K562 (cell line): ENCODE data around the gene CDKN1C. TPM values are rescaled to one million over a fixed set of nuclear protein-coding genes. Genes with fewer than 3 reads are reported as not detected.

Experiments
- ARID2 ChIP-seq: fragments of 450-650 bp; IDR thresholded peaks from 2 replicates; pipeline ENCODE4 v1.6.1; 2017; ENCODE audit warnings: antibody characterized with exemption, mild to moderate bottlenecking
- GABPB1 ChIP-seq: sonication (generic); formaldehyde crosslinking; IDR thresholded peaks from 2 replicates; pipeline ENCODE4 v1.8.0; 2022; ENCODE audit warnings: mild to moderate bottlenecking, missing genetic modification reagents
- HINFP ChIP-seq: fragments of 450-650 bp; conservative IDR thresholded peaks from 2 replicates; pipeline ENCODE4 v1.6.1; 2016; ENCODE audit warnings: missing genetic modification characterization, low read depth, mild to moderate bottlenecking, control low read depth, missing compliant biosample characterization
- L3MBTL2 ChIP-seq: fragments of 450-650 bp; IDR thresholded peaks from 2 replicates; pipeline ENCODE4 v1.6.1; 2016; ENCODE audit warnings: mild to moderate bottlenecking, moderate library complexity
- MYC ChIP-seq, 2 experiments: fragments of 250-450 bp in 1 of 2; sonication (Bioruptor Pico) in 1 of 2; IDR thresholded peaks; 2 replicates each; pipeline versions ENCODE4 v1.5.1 to v1.6.1; 2012 to 2021; ENCODE audit warnings: low read depth in 2 of 2, borderline replicate concordance in 1 of 2, improper control_type of control experiment in 1 of 2, low read length in 1 of 2, mild to moderate bottlenecking in 1 of 2, moderate library complexity in 1 of 2
- PHB2 ChIP-seq: fragments of 450-650 bp; IDR thresholded peaks from 2 replicates; pipeline ENCODE4 v1.6.1; 2017; ENCODE audit warnings: low read depth
- TCF3 ChIP-seq: sonication (generic); formaldehyde crosslinking; IDR thresholded peaks from 2 replicates; pipeline ENCODE4 v1.4.0; 2020; ENCODE audit warnings: mild to moderate bottlenecking, missing genetic modification reagents
- ZBED1 ChIP-seq: IDR thresholded peaks from 2 replicates; pipeline ENCODE4 v1.6.1; 2014
- ZBTB17 ChIP-seq: fragments of 450-650 bp; formaldehyde crosslinking; IDR thresholded peaks from 2 replicates; pipeline ENCODE4 v1.4.0; 2020; ENCODE audit warnings: mild to moderate bottlenecking
- ZNF282 ChIP-seq: sonication (generic); formaldehyde crosslinking; IDR thresholded peaks from 2 replicates; pipeline ENCODE4 v1.8.1; 2023; ENCODE audit warnings: missing genetic modification reagents
- ZNF395 ChIP-seq: fragments of 200-800 bp; sonication (Bioruptor generic); IDR thresholded peaks from 2 replicates; pipeline ENCODE4 v1.6.1; 2017; ENCODE audit warnings: missing genetic modification characterization, missing compliant biosample characterization
- ZNF407 ChIP-seq: fragments of 450-650 bp; IDR thresholded peaks from 2 replicates; pipeline ENCODE4 v1.6.1; 2016; ENCODE audit warnings: low read depth
- ZNF512 ChIP-seq: IDR thresholded peaks from 2 replicates; pipeline ENCODE4 v1.6.1; 2016; ENCODE audit warnings: missing genetic modification characterization, missing compliant biosample characterization
- ZNF561 ChIP-seq: fragments of 450-650 bp; formaldehyde crosslinking; conservative IDR thresholded peaks from 2 replicates; pipeline ENCODE4 v1.4.0; 2020; ENCODE audit warnings: mild to moderate bottlenecking, moderate library complexity
- polyA plus RNA-seq, 8 experiments: library from polyadenylated mRNA; depleted of rRNA in 4 of 8; stranded (reverse) in 5 of 8; unstranded in 3 of 8; fragments of >200 nt; fragmentation: Nextera tagmentation in 2 of 8; fragmentation: Illumina TruSeq in 1 of 8; extraction: Ambion mirVana in 2 of 8; extraction: Trizol in 1 of 8; gene quantifications; 2 replicates each; pipeline versions ENCODE4 v1.2.1 to v1.2.3, GENCODE V29; 2011 to 2014; ENCODE audit warnings: inconsistent platforms in 1 of 8, missing spikeins in 1 of 8
- total RNA-seq, 7 experiments: library from RNA; depleted of rRNA in 6 of 7; stranded (reverse); fragments of >200 nt in 6 of 7; fragmentation: Illumina TruSeq in 2 of 7; extraction: Trizol in 2 of 7; gene quantifications; 2 replicates each; pipeline versions ENCODE4 v1.2.1 to v1.2.3, GENCODE V29; 2011 to 2021; ENCODE audit warnings: low replicate concordance in 1 of 7

The CDKN1C gene
- total and polyA plus RNA-seq, 9 of the 15 experiments (the other 6 are each of a cell fraction or from before 2014, with no cell fraction given): 2.8 to 21.1 (median 9.3) TPM

- TF ChIP-seq ZNF395 (CRISPR knock-in tag): 0 out of 2 replicates have a peak, but pooled peaks have one; percentile 30
- 0 out of 2 replicates have a peak, but pooled peaks have one; percentile 22 for TF ChIP-seq ZNF561 (CRISPR knock-in tag)
- TF ChIP-seq ZBED1: no peak
- TF ChIP-seq GABPB1 (CRISPR knock-in tag): 0 out of 2 replicates have a peak, but pooled peaks have one; percentile 11
- TF ChIP-seq HINFP (tag): no peak
- no peak for TF ChIP-seq ZNF407
- TF ChIP-seq TCF3 (CRISPR knock-in tag): 0 out of 2 replicates have a peak, but pooled peaks have one; percentile 4
- no peak for TF ChIP-seq ZNF282
- TF ChIP-seq PHB2: no peak
- TF ChIP-seq MYC (IDR thresholded peaks at IDR 0.05; ENCODE audit: low read depth, low read length): no peak
- TF ChIP-seq MYC (CRISPR knock-in tag; IDR thresholded peaks at IDR 0.05; ENCODE audit: borderline replicate concordance, low read depth): no peak
- TF ChIP-seq ZBTB17: no peak
- TF ChIP-seq ARID2: no peak
- TF ChIP-seq L3MBTL2: peak; percentile 26
- TF ChIP-seq ZNF512 (tag): no peak
These were observed 13.7 kb upstream of the CDKN1C start (continued) for GRCh38 chr11:2899080-2899783.
